GM08714 (cell line): ENCODE measurements around the gene ARSG.

Source experiments
- H3K4me3 ChIP-seq: fragments of 200-500 bp; sonication (Bioruptor generic); 2 replicates; pipeline ENCODE4 v1.5.1; 2014; ENCODE audit warnings: mild to moderate bottlenecking, low read length, inconsistent platforms
- ZNF274 ChIP-seq: IDR thresholded peaks from 2 replicates; pipeline ENCODE4 v1.6.1; 2012; ENCODE audit warnings: mild to moderate bottlenecking, low read depth, low read length

ARSG gene

GRCh38 chr17:68463211-68464019 lies 172.1 kb downstream of the ARSG start:
- H3K4me3 ChIP-seq = no peak overlapping the region
- TF ChIP-seq ZNF274 = no peak

GRCh38 chr17:68468334-68468733 lies 177.0 kb downstream of the ARSG start:
- no peak for TF ChIP-seq ZNF274
- H3K4me3 ChIP-seq = no peak overlapping the region

DNA sequence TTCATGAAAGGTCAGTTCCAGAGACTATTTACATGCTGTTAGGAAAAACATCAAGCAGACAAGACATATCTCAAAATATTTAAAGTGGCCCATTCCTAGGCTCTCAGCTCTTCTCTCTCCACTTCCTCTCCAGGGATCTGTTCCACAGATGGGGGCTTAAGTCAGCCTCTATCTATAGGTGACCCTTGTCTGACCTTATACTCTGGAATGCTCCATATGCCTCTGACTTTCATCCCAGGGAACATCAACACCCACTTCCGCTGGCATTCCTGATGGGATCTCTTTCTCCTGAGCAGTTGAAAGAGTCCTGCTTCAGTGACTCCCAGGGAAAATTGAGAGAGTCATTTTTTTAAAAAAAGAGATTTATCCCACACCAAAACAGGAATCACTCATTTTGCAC lies 177.5 kb downstream of the ARSG start:
- no peak for TF ChIP-seq ZNF274
- no peak overlapping the region for H3K4me3 ChIP-seq
